Measurements from ENCODE around the gene ACADL.

Gene ACADL

GRCh38 chr2:210224941-210225672, at the start of gene ACADL:
ACADL (minus strand) TSS chr2:210225447; CDS start chr2:210225263, 184 bp downstream.
- TF ChIP-seq, protein P1, sequence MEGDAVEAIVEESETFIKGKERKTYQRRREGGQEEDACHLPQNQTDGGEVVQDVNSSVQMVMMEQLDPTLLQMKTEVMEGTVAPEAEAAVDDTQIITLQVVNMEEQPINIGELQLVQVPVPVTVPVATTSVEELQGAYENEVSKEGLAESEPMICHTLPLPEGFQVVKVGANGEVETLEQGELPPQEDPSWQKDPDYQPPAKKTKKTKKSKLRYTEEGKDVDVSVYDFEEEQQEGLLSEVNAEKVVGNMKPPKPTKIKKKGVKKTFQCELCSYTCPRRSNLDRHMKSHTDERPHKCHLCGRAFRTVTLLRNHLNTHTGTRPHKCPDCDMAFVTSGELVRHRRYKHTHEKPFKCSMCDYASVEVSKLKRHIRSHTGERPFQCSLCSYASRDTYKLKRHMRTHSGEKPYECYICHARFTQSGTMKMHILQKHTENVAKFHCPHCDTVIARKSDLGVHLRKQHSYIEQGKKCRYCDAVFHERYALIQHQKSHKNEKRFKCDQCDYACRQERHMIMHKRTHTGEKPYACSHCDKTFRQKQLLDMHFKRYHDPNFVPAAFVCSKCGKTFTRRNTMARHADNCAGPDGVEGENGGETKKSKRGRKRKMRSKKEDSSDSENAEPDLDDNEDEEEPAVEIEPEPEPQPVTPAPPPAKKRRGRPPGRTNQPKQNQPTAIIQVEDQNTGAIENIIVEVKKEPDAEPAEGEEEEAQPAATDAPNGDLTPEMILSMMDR (IDR thresholded peaks at IDR 0.05) = no peak

DNA sequence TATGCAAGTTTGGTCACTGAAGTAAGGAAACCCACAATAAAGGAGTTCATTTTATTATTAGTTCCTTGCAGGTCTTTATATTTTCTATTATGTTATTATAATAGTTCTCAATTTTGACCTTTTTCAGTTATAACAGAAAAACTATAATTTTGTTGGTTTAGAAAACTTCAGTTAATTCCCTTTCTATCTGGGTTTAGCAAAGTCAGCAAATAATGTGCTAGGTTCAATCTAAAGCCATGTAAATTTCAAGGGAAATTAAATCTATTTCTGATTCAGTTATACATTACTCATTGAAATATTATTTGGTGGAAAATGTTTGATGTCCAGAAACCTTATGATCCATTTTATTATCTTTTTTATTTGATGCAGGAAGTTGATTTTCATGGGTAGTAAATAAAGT, 46.1 kb upstream of the ACADL start:
- TF ChIP-seq, protein P1 (IDR thresholded peaks at IDR 0.05) = no peak

DNA sequence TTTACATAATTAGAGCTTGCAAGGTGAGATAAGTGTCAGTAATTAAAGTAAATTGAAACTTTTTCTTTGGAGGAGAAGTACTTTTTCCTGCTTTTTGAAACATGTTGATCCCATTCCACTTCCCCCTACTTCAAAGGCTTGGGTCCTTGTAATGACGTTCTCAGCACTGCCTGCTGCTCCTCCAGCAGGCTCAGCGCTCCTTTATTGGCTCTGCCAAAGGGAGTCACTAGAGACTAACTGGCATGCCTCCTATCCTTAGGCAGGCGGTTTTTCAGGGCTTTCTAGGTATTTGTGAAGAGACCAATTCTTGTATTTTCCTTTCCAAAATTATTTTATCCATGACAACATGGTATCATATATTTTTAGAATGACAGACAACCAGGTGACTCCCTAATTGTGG, 43.9 kb upstream of the ACADL start:
- TF ChIP-seq, protein P1 (IDR thresholded peaks at IDR 0.05) = no peak

- TF ChIP-seq, protein P1 (IDR thresholded peaks at IDR 0.05) = no peak
These were observed 43.0 kb upstream of the ACADL start for GRCh38 chr2:210268281-210268680.

- TF ChIP-seq, protein P1 (IDR thresholded peaks at IDR 0.05) = no peak
These were observed 42.5 kb upstream of the ACADL start for GRCh38 chr2:210267698-210268097.

GRCh38 chr2:210264282-210264681, 39.0 kb upstream of the ACADL start:
- TF ChIP-seq, protein P1 (IDR thresholded peaks at IDR 0.05) = no peak

- TF ChIP-seq, protein P1 (IDR thresholded peaks at IDR 0.05) = no peak
These were observed 38.6 kb upstream of the ACADL start for GRCh38 chr2:210263841-210264240.

GRCh38 chr2:210262036-210262435, 36.8 kb upstream of the ACADL start:
- TF ChIP-seq, protein P1 (IDR thresholded peaks at IDR 0.05) = no peak
